HFFc6 (cell line): ENCODE data around the gene RUNX1. TPM values are rescaled to one million over a fixed set of nuclear protein-coding genes. Genes with fewer than 3 reads are reported as not detected.

Experiments used
- DNase-seq: peaks from one replicate; pipeline ENCODE4 v3.0.0-alpha.2; 2018
- H3K27ac Mint-ChIP-seq: 2 replicates; pipeline ENCODE4 v1.8.0; 2020; ENCODE audit warnings: mild to moderate bottlenecking, mixed read lengths
- H3K27me3 Mint-ChIP-seq: 2 replicates; pipeline ENCODE4 v1.8.0; 2021; ENCODE audit warnings: mild to moderate bottlenecking, moderate library complexity, mixed read lengths; ENCODE audit not compliant: insufficient read depth
- H3K36me3 Mint-ChIP-seq: 2 replicates; pipeline ENCODE4 v1.8.0; 2021; ENCODE audit warnings: low read depth, mixed read lengths
- H3K4me1 Mint-ChIP-seq: 2 replicates; pipeline ENCODE4 v1.8.0; 2020; ENCODE audit warnings: low read depth, mixed read lengths
- H3K4me3 Mint-ChIP-seq: 2 replicates; pipeline ENCODE4 v1.8.0; 2020; ENCODE audit warnings: mild to moderate bottlenecking, moderate library complexity, mixed read lengths
- H3K9me3 Mint-ChIP-seq: 2 replicates; pipeline ENCODE4 v1.8.0; 2020; ENCODE audit warnings: mild to moderate bottlenecking, mixed read lengths
- CTCF ChIP-seq: fragments of 200-600 bp; sonication (generic); IDR thresholded peaks from 2 replicates; pipeline ENCODE4 v1.5.0; 2021; ENCODE audit warnings: antibody characterized with exemption, mild to moderate bottlenecking
- total RNA-seq, 6 experiments: library from RNA; stranded (reverse); fragmentation: NEBNext Ultra II Directional; extraction: Animal tissue kit (Norgen Biotek cat#: 25700); gene quantifications; 2 replicates in 1 of 6; 3 replicates in 5 of 6; pipeline ENCODE4 v1.2.3, GENCODE V29; 2021

Gene RUNX1
- total RNA-seq, 6 experiments from 2014 or later, result 57.4 to 78.9 (median 61.3) TPM

- peaks cover 99% of the 10 kb centered on the region for H3K4me1 Mint-ChIP-seq
- H3K27me3 Mint-ChIP-seq, result peaks cover 17% of the 10 kb centered on the region
- H3K9me3 Mint-ChIP-seq, result peaks cover 30% of the 10 kb centered on the region
- DNase-seq, result no peak
- H3K27ac Mint-ChIP-seq, result peak overlapping the region; percentile 80
- no peak for TF ChIP-seq CTCF
- H3K36me3 Mint-ChIP-seq, result peaks cover 78% of the 10 kb centered on the region
- no peak overlapping the region for H3K4me3 Mint-ChIP-seq
These were observed 245.2 kb downstream of the RUNX1 start for GRCh38 chr21:34803782-34804370.

GRCh38 chr21:34802180-34802899 lies 246.8 kb downstream of the RUNX1 start:
- peaks cover 7% of the 10 kb centered on the region for H3K27me3 Mint-ChIP-seq
- peaks cover 84% of the 10 kb centered on the region for H3K36me3 Mint-ChIP-seq
- no peak for TF ChIP-seq CTCF
- 0 out of 2 replicates have a peak overlapping the region, but pooled peaks have one; percentile 9 for H3K4me3 Mint-ChIP-seq
- DNase-seq, result no peak
- peak overlapping the region; percentile 75 for H3K27ac Mint-ChIP-seq
- H3K4me1 Mint-ChIP-seq, result peaks cover 96% of the 10 kb centered on the region
- H3K9me3 Mint-ChIP-seq, result peaks cover 29% of the 10 kb centered on the region

GRCh38 chr21:34801519-34802132 lies 247.5 kb downstream of the RUNX1 start:
- Mint-ChIP-seq H3K9me3 (peaks cover 22% of the 10 kb centered on the region), H3K27me3 (peaks cover 2% of the 10 kb centered on the region; the same call in 1 of the 2 replicates), H3K36me3 (peaks cover 82% of the 10 kb centered on the region), H3K4me3 (no peak overlapping the region), H3K27ac (peak overlapping the region; percentile 75), H3K4me1 (peaks cover 96% of the 10 kb centered on the region)
- DNase-seq, result no peak
- TF ChIP-seq CTCF, result peak; percentile 53

- H3K4me3 Mint-ChIP-seq, result no peak overlapping the region
- peak; percentile 49 for DNase-seq
- no peak for TF ChIP-seq CTCF
- H3K27ac Mint-ChIP-seq, result peak overlapping the region; percentile 75
- peaks cover 15% of the 10 kb centered on the region for H3K9me3 Mint-ChIP-seq
- peaks cover 80% of the 10 kb centered on the region for H3K36me3 Mint-ChIP-seq
- peaks cover 96% of the 10 kb centered on the region for H3K4me1 Mint-ChIP-seq
- H3K27me3 Mint-ChIP-seq, result peaks cover 2% of the 10 kb centered on the region; the same call in 1 of the 2 replicates
These were observed 248.1 kb downstream of the RUNX1 start for GRCh38 chr21:34800797-34801518.

GRCh38 chr21:34799092-34799491 lies 250.0 kb downstream of the RUNX1 start:
- Mint-ChIP-seq H3K27ac (peak overlapping the region; percentile 59), H3K27me3 (peaks cover 4% of the 10 kb centered on the region), H3K9me3 (peaks cover 2% of the 10 kb centered on the region), H3K4me3 (no peak overlapping the region), H3K36me3 (peaks cover 78% of the 10 kb centered on the region), H3K4me1 (peaks cover 95% of the 10 kb centered on the region)
- TF ChIP-seq CTCF, result no peak
- no peak for DNase-seq
